ENCODE results near the gene KRTAP12-1.

- TF ChIP-seq CTCF (conservative IDR thresholded peaks at IDR 0.05; ENCODE audit: low read length): no peak
- TF ChIP-seq EZH2phosphoT487 (IDR thresholded peaks at IDR 0.05; ENCODE audit: borderline replicate concordance): no peak
These were observed 9.7 kb upstream of the KRTAP12-1 start for GRCh38 chr21:44691686-44692085.
